ENCODE results near the gene WT1.

Gene WT1

GRCh38 chr11:32439501-32440210 lies 4.3 kb upstream of the WT1 start:
- TF ChIP-seq, protein P1, sequence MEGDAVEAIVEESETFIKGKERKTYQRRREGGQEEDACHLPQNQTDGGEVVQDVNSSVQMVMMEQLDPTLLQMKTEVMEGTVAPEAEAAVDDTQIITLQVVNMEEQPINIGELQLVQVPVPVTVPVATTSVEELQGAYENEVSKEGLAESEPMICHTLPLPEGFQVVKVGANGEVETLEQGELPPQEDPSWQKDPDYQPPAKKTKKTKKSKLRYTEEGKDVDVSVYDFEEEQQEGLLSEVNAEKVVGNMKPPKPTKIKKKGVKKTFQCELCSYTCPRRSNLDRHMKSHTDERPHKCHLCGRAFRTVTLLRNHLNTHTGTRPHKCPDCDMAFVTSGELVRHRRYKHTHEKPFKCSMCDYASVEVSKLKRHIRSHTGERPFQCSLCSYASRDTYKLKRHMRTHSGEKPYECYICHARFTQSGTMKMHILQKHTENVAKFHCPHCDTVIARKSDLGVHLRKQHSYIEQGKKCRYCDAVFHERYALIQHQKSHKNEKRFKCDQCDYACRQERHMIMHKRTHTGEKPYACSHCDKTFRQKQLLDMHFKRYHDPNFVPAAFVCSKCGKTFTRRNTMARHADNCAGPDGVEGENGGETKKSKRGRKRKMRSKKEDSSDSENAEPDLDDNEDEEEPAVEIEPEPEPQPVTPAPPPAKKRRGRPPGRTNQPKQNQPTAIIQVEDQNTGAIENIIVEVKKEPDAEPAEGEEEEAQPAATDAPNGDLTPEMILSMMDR (IDR thresholded peaks at IDR 0.05; ENCODE audit: low read depth, low read length): no peak
- no peak for DNase-seq (ENCODE audit: low read depth, low spot score)
- no peak overlapping the region for H3K4me3 ChIP-seq (ENCODE audit: low read depth, low read length)
- in situ Hi-C loops (cut with HindIII; ENCODE audit: low sequenced_read_pairs): no loop called here

DNA sequence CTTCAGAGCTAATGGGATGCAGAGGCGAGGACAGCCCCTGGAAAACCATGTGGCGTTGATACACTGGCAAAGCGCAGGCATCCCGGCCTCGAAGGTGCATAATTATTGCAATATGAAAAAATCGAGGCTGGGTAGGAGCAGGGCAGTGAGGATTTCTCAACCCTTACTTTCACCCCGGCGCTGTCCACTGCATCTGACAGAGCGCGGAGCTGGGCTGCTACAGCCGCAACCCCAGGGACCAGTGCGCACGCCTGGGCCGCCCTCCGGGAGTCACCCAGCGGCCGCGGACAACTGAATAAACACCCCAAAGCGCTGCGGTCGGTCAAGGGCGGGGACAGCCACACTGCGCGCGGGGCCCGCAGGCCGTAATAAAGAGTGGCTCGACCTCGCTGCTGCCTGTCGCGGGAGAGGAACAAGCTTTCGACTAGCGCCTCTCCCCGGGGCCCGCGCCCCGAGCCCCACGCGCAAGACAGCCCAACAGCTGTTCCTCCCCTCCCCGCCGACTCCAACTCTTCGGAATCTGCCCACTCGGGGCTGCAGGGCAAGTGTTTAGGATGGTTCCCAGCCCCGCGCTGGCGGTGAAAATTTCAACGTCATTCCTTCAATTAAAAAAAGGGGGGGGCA lies 3.6 kb upstream of the WT1 start:
- in situ Hi-C loops (cut with HindIII; ENCODE audit: low sequenced_read_pairs): no loop called here
- TF ChIP-seq, protein P1 (IDR thresholded peaks at IDR 0.05; ENCODE audit: low read depth, low read length): no peak
- no peak for DNase-seq (ENCODE audit: low read depth, low spot score)
- H3K4me3 ChIP-seq (ENCODE audit: low read depth, low read length): no peak overlapping the region

- in situ Hi-C loops (cut with HindIII; ENCODE audit: low sequenced_read_pairs): no loop called here
- TF ChIP-seq, protein P1 (IDR thresholded peaks at IDR 0.05; ENCODE audit: low read depth, low read length): no peak
- H3K4me3 ChIP-seq (ENCODE audit: low read depth, low read length): no peak overlapping the region
- DNase-seq (ENCODE audit: low read depth, low spot score): no peak
Observed at GRCh38 chr11:32438346-32438865, 3.1 kb upstream of the WT1 start.

- TF ChIP-seq, protein P1 (IDR thresholded peaks at IDR 0.05; ENCODE audit: low read depth, low read length): no peak
- no peak for DNase-seq (ENCODE audit: low read depth, low spot score)
- in situ Hi-C loops (cut with HindIII; ENCODE audit: low sequenced_read_pairs): no loop called here
- no peak overlapping the region for H3K4me3 ChIP-seq (ENCODE audit: low read depth, low read length)
Observed at GRCh38 chr11:32437495-32438345, 2.4 kb upstream of the WT1 start.

DNA sequence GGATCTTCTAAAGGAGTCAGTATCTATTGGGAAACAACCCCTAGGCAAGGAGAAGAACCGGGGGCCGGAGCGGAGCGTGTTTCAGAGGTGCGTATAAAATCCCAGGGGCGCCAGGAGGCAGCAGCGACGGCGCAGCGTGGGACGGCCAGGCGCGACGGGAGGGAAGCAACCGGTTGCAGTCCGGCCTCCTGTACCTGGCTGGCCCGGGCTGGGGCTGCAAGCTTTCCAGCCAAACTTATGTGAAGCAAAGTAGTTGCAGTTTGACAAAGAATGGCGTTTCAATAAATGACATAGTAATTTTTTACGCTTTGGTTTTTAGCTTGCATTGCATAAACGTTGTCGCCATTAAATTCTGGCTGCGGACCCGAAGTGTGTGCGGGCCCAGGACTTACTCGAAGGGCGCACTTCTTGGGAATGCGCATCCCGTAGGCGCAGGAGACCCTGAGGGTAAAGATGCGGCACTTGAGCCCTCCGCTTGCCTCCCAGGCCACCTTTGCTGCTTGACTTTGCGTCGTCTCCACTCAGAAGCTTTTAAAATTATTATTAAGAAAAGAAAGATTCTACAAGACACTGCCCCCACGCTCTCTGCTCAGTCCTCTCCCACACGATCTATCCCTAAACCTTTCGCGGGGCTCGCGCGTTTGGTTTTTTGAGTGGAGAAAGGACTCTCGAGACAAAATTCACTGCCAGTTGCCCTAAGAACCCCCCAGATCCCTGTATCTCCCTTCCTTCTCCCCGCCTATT lies 1.6 kb upstream of the WT1 start:
- in situ Hi-C loops (cut with HindIII; ENCODE audit: low sequenced_read_pairs): no loop called here
- no peak for DNase-seq (ENCODE audit: low read depth, low spot score)
- TF ChIP-seq, protein P1 (IDR thresholded peaks at IDR 0.05; ENCODE audit: low read depth, low read length): no peak
- H3K4me3 ChIP-seq (ENCODE audit: low read depth, low read length): no peak overlapping the region
